GM19438 (cell line): ENCODE data around the gene GMDS.
"Not testable (repeated sequence)": the region's sequence is repeated elsewhere in the genome, so short reads cannot be mapped to it uniquely, and the experiment has no call there.

ENCODE experiments used
- ATAC-seq: cut with Tn5 transposase; IDR thresholded peaks from one replicate; pipeline ENCODE4 v1.9.1; 2021; ENCODE audit warnings: low read depth; ENCODE audit not compliant: unreplicated experiment

Gene GMDS

GRCh38 chr6:1850121-1850839 lies 395.1 kb downstream of the GMDS start:
- no peak for ATAC-seq

GRCh38 chr6:1849691-1850090 lies 395.7 kb downstream of the GMDS start:
- ATAC-seq: no peak

DNA sequence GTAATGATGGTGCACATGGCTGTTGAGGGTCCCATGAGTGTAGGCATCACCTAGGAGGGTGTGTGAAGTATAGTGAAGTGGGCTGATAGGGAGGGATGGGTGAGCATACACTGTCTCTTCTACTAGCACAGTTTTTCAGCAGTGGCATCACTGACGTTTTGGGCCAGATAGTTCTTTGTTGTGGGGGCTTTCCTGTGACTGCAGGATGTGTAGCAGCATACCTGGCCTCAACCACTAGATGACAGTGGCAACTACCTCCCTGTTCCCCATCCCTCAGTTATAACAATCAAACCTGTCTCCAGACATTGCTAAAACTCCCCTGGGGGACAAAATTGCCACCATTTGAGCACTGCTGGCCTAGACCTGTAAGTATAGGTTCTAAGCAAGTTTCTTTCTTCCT lies 396.7 kb downstream of the GMDS start:
- ATAC-seq: no peak

DNA sequence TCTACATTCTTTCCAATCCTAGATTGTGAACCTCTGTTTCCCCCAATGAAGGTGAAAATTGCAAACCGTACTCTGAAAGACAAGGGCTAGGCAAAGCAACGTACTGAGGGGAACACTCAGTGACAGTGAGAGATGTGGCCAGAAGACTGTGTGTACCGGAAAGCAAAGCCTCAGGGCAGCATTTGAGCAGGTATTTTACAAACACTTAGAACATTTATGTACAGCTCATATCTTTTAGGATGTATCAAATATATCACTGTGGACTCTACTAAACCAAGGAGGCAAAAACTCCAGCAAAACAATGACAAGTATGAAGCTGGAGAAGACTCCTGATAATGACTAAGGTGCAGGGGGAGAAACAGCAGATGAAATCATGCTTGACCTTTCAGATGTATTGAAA lies 398.8 kb downstream of the GMDS start:
- ATAC-seq: no peak

DNA sequence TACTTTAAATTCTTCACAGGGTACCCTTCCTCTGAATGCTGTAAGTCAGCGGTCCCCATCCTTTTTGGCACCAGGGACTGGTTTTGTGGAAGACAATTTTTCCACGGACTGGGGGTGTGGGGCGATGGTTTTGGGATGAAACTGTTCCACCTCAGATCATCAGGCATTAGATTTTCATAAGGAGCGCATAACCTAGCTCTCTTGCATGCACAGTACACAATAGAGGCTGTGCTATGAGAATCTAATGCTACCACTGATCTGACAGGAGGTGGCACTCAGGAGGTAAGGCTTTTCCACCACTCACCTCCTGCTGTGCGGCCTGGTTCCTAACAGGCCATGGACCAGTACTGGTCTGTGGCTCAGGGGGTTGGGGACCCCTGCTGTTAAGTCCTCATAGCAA lies 399.9 kb downstream of the GMDS start:
- ATAC-seq: not testable (repeated sequence)

- ATAC-seq: no peak
Observed at GRCh38 chr6:1842334-1842733, 403.1 kb downstream of the GMDS start.

- no peak for ATAC-seq
Observed at GRCh38 chr6:1841136-1841535, 404.3 kb downstream of the GMDS start.

- ATAC-seq: no peak
Observed at GRCh38 chr6:1840491-1841121, 404.8 kb downstream of the GMDS start.

DNA sequence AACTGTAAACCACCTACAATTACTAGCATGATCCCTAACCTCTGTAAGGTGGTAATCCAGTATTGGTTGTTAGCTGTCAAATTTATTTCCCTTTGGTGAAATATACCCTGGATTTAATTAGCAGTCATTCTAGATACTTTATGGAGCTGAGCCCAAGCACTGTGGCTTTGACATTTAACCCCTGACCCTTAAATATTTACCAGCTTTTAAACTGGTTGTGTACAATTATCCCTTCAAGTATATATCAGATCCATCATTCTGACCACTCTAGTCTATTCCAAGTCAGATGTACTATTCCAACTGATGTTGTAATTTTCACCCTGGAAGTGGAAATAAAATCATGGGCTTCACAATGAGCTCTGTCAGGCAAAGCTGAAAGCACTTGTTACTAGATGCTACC lies 406.0 kb downstream of the GMDS start:
- ATAC-seq: no peak

DNA sequence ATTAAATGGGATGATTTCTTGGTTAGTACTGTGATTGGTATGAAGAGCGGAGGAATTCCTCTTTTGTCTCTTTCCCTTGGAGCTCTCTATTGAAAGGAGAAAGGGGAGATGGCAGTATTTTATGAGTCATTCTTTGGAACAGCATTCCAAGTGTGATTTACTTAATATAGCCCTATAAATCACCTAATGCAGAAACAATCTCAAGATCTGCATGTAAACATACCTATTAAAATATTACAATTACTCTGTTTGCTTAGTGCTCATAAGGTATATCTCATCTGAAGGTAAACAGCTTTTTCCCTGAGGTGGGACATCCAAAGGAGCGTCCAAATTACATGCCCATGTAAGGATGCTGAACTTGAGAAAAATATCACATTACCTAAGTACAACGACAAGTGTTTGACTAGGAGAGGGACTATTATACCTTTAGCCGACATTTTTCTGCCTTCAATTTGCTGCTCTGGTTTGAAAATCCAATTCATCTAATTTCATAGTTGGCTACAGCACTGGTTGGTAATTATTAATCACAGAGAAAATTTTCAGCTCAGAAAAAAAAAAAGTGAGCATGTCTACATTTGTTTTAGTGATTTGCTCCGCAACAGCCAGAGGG lies 406.7 kb downstream of the GMDS start:
- no peak for ATAC-seq

GRCh38 chr6:1837826-1838225 lies 407.6 kb downstream of the GMDS start:
- ATAC-seq: no peak

GRCh38 chr6:1836690-1837089 lies 408.7 kb downstream of the GMDS start:
- ATAC-seq: no peak

DNA sequence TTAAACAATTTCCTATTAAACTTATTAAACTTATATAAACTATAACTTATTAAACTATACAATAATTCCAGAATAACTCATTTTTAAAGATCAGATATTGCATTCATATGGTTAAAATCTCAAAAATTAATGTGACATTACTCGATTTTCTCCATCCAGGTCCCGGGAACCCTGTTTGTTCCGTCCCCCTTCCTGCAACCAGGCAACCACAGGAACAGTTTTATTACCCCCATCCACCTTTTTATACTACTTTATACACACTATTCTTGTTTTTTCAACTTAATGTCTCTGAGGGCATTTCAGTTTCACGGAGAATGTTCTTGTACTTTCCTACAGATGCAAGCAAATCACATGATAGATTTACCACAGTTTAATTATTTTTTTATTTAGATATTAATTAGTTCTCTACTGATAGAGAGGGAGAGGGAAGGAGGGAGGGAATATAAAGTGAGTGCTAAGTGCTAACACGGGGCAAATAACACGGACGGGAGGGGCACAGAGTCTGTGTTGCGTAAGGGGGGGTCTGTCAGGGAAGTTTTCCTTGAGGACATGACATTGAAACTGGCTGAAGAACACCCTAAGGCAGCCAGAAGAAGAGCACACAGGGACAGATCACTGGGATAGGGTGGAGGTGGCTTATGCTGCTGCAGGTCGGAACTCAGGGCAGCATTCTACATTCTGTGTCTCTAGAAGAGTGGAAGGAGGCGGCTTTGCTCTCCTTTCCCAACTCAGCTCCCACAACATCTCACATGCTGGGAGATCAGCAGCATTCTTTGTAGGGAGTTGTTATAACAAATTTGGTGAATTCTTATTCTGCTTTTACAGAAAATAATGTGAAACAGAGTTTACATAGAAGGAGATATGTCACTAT lies 410.5 kb downstream of the GMDS start:
- no peak for ATAC-seq

DNA sequence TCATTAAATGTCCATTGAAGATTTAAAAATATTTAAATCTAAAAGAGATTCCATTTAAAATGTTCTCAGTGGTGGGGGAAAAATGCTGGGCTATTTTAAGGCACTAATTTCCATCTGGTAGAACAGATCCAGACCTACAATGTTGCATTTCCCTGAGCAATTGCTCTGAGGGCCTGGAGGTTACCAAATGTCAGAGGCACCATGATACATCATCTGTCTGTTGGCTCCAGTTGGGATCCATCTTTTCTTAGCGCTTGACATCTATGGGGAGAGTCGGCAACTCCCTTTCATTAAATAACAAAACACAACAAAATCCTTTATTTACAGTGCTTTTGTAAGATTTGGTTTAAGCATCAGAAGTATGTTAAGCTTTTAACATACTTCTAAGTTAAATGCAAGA lies 411.2 kb downstream of the GMDS start:
- no peak for ATAC-seq

DNA sequence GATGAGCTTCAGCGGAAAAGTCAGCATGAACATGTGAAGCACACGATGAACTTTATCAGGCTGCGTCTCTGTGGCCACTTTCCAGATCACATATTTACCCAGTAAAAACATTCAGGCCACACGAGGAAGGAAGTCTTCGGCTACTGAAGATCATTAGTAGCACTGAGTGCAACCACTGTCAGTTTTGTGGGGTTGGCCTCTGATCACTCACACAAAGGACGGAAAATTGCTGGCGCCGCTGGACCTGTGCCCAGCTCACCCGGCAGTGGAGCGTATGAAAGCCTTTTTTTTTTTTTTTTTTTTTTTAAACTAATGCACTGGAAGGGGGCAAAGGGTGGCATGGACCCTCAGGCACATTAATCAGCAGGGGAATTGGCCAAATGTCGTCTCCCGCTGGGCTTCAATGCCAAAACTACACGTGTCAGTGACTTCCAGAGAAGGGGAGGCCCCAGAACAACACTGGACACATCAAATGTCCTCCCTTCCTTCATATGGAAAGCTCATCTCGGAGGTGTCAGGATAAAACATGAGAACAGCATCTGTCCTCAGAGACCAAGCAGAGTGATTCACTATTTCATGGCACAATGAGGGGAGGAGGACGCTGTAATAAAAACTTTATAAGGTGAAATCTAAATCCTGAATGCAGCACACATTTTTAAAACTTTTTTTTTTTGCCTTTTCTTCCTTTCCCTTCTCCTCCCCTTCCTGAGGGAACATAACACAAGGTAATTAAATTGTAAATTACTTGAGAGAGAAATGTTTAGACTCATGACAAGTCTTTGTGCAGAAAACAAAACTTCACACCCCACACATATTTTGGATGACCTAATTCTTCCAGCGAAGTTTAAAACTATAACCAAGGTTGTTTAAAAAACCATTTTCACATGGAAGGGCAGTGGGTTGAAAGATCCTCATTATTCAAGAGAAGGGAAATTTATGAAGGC lies 412.3 kb downstream of the GMDS start:
- no peak for ATAC-seq

GRCh38 chr6:1832358-1832757 lies 413.0 kb downstream of the GMDS start:
- ATAC-seq: no peak

DNA sequence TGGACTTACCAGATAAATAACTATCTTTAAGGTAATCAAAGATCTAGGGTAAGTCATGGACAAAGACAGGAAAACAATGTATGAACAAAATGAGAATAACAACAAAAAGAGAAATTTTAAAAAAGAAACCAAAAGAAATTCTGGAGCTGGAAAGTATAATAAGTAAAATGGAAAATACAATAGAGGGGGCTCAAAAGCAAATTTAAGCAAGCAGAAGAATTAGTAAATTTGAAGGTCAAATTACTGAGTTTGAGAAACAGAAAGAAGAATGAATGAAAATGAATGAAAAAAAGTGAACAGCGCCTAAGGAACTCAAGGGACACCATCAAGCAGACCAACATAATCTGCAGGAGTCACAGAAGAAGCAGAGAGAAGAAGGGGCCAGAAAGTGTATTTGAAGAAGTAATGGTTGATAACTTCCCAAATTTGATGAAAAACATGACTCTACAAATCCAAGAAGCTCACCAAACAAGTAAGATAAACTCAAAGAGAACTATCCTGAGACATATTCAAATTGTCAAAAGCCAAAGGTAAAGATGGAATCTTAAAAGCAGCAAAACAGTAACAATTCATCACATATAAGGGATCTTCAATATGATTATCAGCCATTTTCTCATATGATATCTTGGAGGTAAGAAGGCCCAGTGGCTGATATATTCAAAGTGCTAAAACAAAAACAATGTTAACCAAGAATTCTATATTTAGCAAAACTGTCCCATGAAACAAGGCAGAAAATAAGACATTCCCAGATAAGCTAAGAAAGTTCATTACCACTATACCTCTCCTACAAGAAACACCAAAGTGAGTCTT lies 417.2 kb downstream of the GMDS start:
- ATAC-seq: no peak

GRCh38 chr6:1825926-1826325 lies 419.5 kb downstream of the GMDS start:
- no peak for ATAC-seq

- ATAC-seq: no peak
Observed at GRCh38 chr6:1825277-1825676, 420.1 kb downstream of the GMDS start.
